GM12878 (cell line): ENCODE measurements around the gene CDK7. TPM values are rescaled to one million over a fixed set of nuclear protein-coding genes. Genes with fewer than 3 reads are reported as not detected.

Experiments used
- BCL3 ChIP-seq: IDR thresholded peaks from 2 replicates; pipeline ENCODE4 v1.6.1; 2011; ENCODE audit warnings: borderline replicate concordance, low read depth, mild to moderate bottlenecking, moderate library complexity, low read length; ENCODE audit not compliant: insufficient read depth, poor library complexity, severe bottlenecking
- CBX5 ChIP-seq: sonication (generic); IDR thresholded peaks from 2 replicates; pipeline ENCODE4 v1.6.1; 2016; ENCODE audit warnings: low read depth, moderate library complexity, mild to moderate bottlenecking, inconsistent platforms
- CUX1 ChIP-seq: IDR thresholded peaks from 2 replicates; pipeline ENCODE4 v1.6.1; 2012; ENCODE audit warnings: improper control_type of control experiment, low read depth, low read length; ENCODE audit not compliant: insufficient replicate concordance
- E2F4 ChIP-seq: IDR thresholded peaks from 2 replicates; pipeline ENCODE4 v1.6.1; 2012; ENCODE audit warnings: low read depth, low read length, improper control_type of control experiment
- EP300 ChIP-seq, 2 experiments: fragments of 150-350 bp in 1 of 2; IDR thresholded peaks; 2 replicates each; pipeline ENCODE4 v1.6.1; 2011 to 2012; ENCODE audit warnings: low read depth in 2 of 2, low read length in 2 of 2, borderline replicate concordance in 1 of 2, improper control_type of control experiment in 1 of 2, inconsistent platforms in 1 of 2; ENCODE audit not compliant: control insufficient read depth in 1 of 2
- IRF3 ChIP-seq: fragments of 450-650 bp; IDR thresholded peaks from 2 replicates; pipeline ENCODE4 v1.6.1; 2014; ENCODE audit warnings: mild to moderate bottlenecking
- PBX3 ChIP-seq: IDR thresholded peaks from 2 replicates; pipeline ENCODE4 v1.6.1; 2011; ENCODE audit warnings: mild to moderate bottlenecking, low read depth, low read length, moderate library complexity; ENCODE audit not compliant: insufficient replicate concordance
- PKNOX1 ChIP-seq: fragments of 450-650 bp; IDR thresholded peaks from 2 replicates; pipeline ENCODE4 v1.6.1; 2016; ENCODE audit warnings: mild to moderate bottlenecking
- RUNX3 ChIP-seq: IDR thresholded peaks from 2 replicates; pipeline ENCODE4 v1.6.1; 2012; ENCODE audit warnings: low read length, inconsistent platforms
- SP1 ChIP-seq: IDR thresholded peaks from one replicate; pipeline ENCODE4 v1.6.1; 2011; ENCODE audit warnings: low read depth, low read length
- TAF1 ChIP-seq: IDR thresholded peaks from 2 replicates; pipeline ENCODE4 v1.6.1; 2011; ENCODE audit warnings: mild to moderate bottlenecking, low read depth, low read length, borderline replicate concordance
- polyA plus RNA-seq, 11 experiments: library from polyadenylated mRNA; depleted of rRNA in 4 of 11; unstranded in 6 of 11; stranded (reverse) in 5 of 11; fragments of >200 nt; fragmentation: Nextera tagmentation in 4 of 11; fragmentation: Illumina TruSeq in 1 of 11; extraction: Ambion mirVana in 4 of 11; extraction: Trizol in 1 of 11; gene quantifications; 1 replicate in 1 of 11; 2 replicates in 10 of 11; pipeline versions ENCODE4 v1.2.1 to v1.2.3, GENCODE V29; 2011 to 2016; ENCODE audit warnings: inconsistent platforms in 2 of 11, missing spikeins in 2 of 11, low read depth in 1 of 11
- total RNA-seq, 4 experiments: library from RNA; depleted of rRNA in 3 of 4; stranded (reverse); fragments of >200 nt in 3 of 4; fragmentation: Illumina TruSeq in 1 of 4; extraction: Trizol in 1 of 4; gene quantifications; 2 replicates each; pipeline versions ENCODE4 v1.2.1 to v1.2.3, GENCODE V29; 2013 to 2021

The CDK7 gene
- total and polyA plus RNA-seq, 10 of the 15 experiments (the other 5 are each of a cell fraction or from before 2014, with no cell fraction given), result 26.0 to 93.9 (median 43.0) TPM

- no peak for TF ChIP-seq E2F4
- 0 out of 2 replicates have a peak, but pooled peaks have one; percentile 25 for TF ChIP-seq RUNX3
- TF ChIP-seq EP300 (IDR thresholded peaks at IDR 0.05; ENCODE audit: borderline replicate concordance in 1 of 2, control insufficient read depth in 1 of 2, low read depth in 2 of 2, low read length in 2 of 2), result no peak
- peak; percentile 40 for TF ChIP-seq PBX3
- TF ChIP-seq PKNOX1, result peak; percentile 83
- TF ChIP-seq TAF1, result peak; percentile 48; the same call in 1 of the 2 replicates
- no peak for TF ChIP-seq BCL3
- TF ChIP-seq CBX5, result no peak
- TF ChIP-seq IRF3, result no peak
- TF ChIP-seq CUX1, result no peak
- peak; percentile 74 for TF ChIP-seq SP1
Observed at GRCh38 chr5:69217548-69218526, 16.8 kb upstream of the CDK7 start (continued).
